ENCODE results near the gene KPNA4.

DNA sequence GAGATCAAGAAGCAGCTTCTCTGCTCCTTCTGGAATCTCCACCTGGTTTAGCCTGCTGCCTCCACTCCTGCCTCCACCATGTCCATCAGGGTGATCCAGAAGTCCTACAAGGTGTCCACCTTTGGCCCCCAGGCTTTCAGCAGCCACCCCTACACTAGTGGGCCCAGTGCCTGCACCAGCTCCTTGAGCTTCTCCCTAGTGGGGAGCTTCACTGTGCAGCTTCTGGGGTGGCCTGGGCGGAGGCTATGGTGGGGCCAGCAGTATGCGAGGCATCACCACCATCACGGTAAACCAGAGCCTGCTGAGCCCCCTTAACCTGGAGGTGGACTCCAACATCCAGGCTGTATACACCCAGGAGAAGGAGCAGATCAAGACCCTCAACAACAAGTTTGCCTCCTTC is 2.4 kb upstream of the KPNA4 start:
- TF ChIP-seq, protein P1, sequence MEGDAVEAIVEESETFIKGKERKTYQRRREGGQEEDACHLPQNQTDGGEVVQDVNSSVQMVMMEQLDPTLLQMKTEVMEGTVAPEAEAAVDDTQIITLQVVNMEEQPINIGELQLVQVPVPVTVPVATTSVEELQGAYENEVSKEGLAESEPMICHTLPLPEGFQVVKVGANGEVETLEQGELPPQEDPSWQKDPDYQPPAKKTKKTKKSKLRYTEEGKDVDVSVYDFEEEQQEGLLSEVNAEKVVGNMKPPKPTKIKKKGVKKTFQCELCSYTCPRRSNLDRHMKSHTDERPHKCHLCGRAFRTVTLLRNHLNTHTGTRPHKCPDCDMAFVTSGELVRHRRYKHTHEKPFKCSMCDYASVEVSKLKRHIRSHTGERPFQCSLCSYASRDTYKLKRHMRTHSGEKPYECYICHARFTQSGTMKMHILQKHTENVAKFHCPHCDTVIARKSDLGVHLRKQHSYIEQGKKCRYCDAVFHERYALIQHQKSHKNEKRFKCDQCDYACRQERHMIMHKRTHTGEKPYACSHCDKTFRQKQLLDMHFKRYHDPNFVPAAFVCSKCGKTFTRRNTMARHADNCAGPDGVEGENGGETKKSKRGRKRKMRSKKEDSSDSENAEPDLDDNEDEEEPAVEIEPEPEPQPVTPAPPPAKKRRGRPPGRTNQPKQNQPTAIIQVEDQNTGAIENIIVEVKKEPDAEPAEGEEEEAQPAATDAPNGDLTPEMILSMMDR (IDR thresholded peaks at IDR 0.05; ENCODE audit: borderline replicate concordance, extremely low read depth, low read length, poor library complexity, severe bottlenecking): no peak
- TF ChIP-seq EZH2 (IDR thresholded peaks at IDR 0.05; ENCODE audit: borderline replicate concordance, low read depth, low read length, severe bottlenecking): no peak
